Activated naive CD4-positive, alpha-beta T cell treated with anti-CD3 and anti-CD28 coated beads for 36 hours (primary cell): Measurements from ENCODE around the gene TAF12. TPM values are rescaled to one million over a fixed set of nuclear protein-coding genes. Genes with fewer than 3 reads are reported as not detected.

ENCODE experiments used
- total RNA-seq, 2 experiments: library from RNA; stranded (reverse); gene quantifications; one replicate each; pipeline ENCODE4 v1.2.3, GENCODE V29; 2021

Gene TAF12
- total RNA-seq, 2 experiments from 2014 or later = 22.5 to 23.5 TPM

Other genes with a start within 250 kb of the TAF12 start
- gene RCC1, start 137.0 kb downstream of the TAF12 start, total RNA-seq = 100 to 1,000 TPM; 106 to 110 TPM
- gene TRNAU1AP, start 90.0 kb downstream of the TAF12 start, total RNA-seq = 10 to 100 TPM; 36.7 to 39.4 TPM
- gene RAB42, start 50.8 kb downstream of the TAF12 start, total RNA-seq = not detected
- gene RNU11, start 5.5 kb upstream of the TAF12 start, total RNA-seq = not detected
- gene GMEB1, start 25.7 kb upstream of the TAF12 start, total RNA-seq = 10 to 100 TPM; 15.8 to 16.3 TPM
- gene YTHDF2, start 93.9 kb upstream of the TAF12 start, total RNA-seq = 10 to 100 TPM; 64.9 to 66.1 TPM
- gene OPRD1, start 169.1 kb upstream of the TAF12 start, total RNA-seq = not detected